GM12872 (cell line): ENCODE results near the gene TSEN54.

ENCODE experiments used
- CTCF ChIP-seq: IDR thresholded peaks from 3 replicates; pipeline ENCODE4 v1.5.1; 2011; ENCODE audit warnings: low read depth, mild to moderate bottlenecking, low read length, moderate library complexity; ENCODE audit not compliant: insufficient read depth

TSEN54 gene

GRCh38 chr17:75516255-75516618 lies at the start of gene TSEN54:
TSEN54 (plus strand) TSS chr17:75516528; CDS start chr17:75516561, 33 bp downstream.
- no peak for TF ChIP-seq CTCF

GRCh38 chr17:75468291-75468754 lies 48.0 kb upstream of the TSEN54 start:
- no peak for TF ChIP-seq CTCF

GRCh38 chr17:75468779-75469373 lies 47.5 kb upstream of the TSEN54 start:
- no peak for TF ChIP-seq CTCF

GRCh38 chr17:75471207-75471606 lies 45.1 kb upstream of the TSEN54 start:
- no peak for TF ChIP-seq CTCF

GRCh38 chr17:75472119-75472518 lies 44.2 kb upstream of the TSEN54 start:
- no peak for TF ChIP-seq CTCF

GRCh38 chr17:75473246-75473645 lies 43.1 kb upstream of the TSEN54 start:
- no peak for TF ChIP-seq CTCF

- no peak for TF ChIP-seq CTCF
Measured at GRCh38 chr17:75474736-75475135, 41.6 kb upstream of the TSEN54 start.
